ENCODE results near the gene SND1.

The SND1 gene

DNA sequence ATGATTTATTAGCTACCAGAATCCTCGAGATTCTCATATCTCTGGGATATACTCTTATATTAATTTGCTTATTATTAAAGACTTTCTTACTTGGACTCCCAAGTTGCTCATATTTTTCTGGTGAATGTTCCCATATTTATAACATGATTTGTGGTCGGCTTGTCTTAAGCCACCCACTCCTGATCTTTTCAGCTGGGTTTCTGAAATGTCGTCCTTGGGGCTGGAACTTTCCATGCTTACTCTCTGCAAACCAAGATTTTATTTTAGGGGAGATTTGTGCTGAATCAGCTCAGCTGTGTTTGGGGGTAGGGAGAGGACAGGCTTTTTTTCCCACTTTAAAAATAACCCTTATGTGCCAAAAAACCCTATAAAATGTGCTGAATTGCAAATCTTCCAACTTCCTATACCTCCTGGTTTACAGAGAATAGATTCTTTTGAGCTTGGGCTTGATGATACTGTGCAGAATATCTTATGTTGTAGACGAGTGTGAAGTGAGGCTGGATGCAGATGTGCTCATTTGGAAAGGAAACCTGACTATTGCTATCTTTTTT lies 162.1 kb downstream of the SND1 start:
- peaks cover 86% of the 10 kb centered on the region for H3K36me3 Mint-ChIP-seq (ENCODE audit: low read depth)
- no peak for DNase-seq
- H3K4me1 Mint-ChIP-seq (ENCODE audit: low read depth), result peaks cover 65% of the 10 kb centered on the region
- H3K9me3 Mint-ChIP-seq, result no peaks in the 10 kb centered on the region
- no peak overlapping the region for H3K4me3 Mint-ChIP-seq
- no peak overlapping the region for H3K27ac Mint-ChIP-seq
- H3K27me3 Mint-ChIP-seq, result no peaks in the 10 kb centered on the region

DNA sequence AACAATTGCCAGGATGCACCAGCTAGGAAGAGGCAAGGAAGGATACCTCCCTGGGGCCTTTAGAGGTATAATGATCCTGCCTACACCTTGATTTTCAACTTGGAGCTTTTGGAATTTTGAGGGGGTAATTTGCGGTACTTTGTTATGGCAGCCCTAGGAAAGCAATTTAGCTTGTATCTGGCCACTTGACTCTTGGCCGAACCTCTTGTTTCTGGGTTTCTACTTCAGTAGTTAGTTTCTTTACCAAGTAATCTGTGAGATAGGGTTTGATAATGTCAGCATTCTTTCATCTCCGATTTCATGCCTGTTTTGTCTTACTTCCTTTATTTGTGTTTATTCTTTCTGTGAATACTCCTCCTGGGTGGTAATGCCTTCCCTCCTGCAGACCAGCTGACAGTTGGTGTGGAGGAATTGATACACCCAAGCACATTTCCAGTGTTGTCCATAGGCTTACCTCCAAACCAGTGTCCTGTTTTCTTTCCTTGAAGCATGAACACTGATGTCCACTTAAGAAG lies 163.7 kb downstream of the SND1 start:
- Mint-ChIP-seq H3K9me3 (no peaks in the 10 kb centered on the region), H3K27me3 (no peaks in the 10 kb centered on the region), H3K4me1 (ENCODE audit: low read depth) (peaks cover 67% of the 10 kb centered on the region), H3K27ac (no peak overlapping the region), H3K36me3 (ENCODE audit: low read depth) (peaks cover 81% of the 10 kb centered on the region), H3K4me3 (no peak overlapping the region)
- no peak for DNase-seq

DNA sequence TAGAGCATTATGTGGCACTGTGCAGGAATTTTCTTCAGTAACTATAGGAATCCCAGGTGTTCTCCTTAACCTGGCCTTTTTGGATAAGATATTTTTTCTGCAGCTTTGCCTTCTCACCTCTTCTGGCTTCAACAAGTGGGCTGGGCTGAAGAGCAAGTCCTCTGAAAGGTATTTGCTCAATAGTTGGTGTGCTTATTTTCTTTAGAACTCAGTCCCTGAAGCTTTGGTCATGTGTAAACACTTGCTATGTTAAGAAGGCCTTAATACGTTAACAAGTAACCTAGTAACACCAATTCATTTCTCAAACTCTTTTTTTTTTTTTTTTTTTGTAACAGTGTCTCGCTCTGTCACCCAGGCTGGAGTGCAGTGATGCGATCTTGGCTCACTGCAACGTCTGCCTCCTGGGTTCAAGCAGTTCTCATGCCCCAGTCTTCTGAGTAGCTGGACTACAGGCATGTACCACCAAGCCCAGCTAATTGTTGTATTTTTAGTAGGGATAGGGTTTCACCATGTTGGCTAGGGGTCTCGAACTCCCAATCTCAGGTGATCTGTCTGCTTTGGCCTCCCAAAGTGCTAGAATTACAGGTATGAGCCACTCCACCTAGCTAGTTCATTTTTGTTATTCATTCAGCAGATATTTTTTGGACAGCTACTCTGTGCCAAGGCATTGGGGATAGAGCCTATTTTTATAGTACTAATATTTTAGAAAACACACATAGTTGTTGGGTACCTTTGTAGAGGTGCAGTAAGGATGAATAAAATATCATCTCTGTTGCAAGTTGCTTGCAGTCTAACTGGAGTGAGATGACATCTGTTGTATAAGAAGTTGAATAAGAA lies 164.6 kb downstream of the SND1 start:
- no peaks in the 10 kb centered on the region for H3K9me3 Mint-ChIP-seq
- H3K4me1 Mint-ChIP-seq (ENCODE audit: low read depth), result peaks cover 67% of the 10 kb centered on the region
- H3K27me3 Mint-ChIP-seq, result no peaks in the 10 kb centered on the region
- H3K36me3 Mint-ChIP-seq (ENCODE audit: low read depth), result peaks cover 80% of the 10 kb centered on the region
- no peak overlapping the region for H3K4me3 Mint-ChIP-seq
- no peak overlapping the region for H3K27ac Mint-ChIP-seq
- no peak for DNase-seq

DNA sequence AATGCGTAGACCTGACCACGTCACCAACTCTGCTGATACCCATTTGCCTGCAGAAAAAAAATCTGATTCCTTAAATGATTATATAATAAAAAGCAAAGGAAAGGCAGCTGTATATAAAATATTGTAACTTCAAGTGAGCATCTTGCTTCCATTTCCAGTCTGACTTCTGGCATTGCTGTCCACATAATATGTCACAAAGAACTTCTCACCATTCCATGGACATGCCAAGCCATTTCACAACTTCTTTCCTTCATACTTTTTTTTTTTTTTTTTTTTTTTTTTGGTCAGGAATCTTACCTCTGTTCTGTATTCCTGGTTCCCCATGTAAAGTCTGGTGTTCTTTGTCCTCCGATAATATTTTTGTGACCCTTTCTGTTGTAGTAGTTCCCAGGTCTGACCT lies 165.5 kb downstream of the SND1 start:
- DNase-seq, result no peak
- Mint-ChIP-seq H3K9me3 (no peaks in the 10 kb centered on the region), H3K27ac (no peak overlapping the region), H3K4me1 (ENCODE audit: low read depth) (peaks cover 64% of the 10 kb centered on the region), H3K4me3 (no peak overlapping the region), H3K36me3 (ENCODE audit: low read depth) (peaks cover 75% of the 10 kb centered on the region), H3K27me3 (no peaks in the 10 kb centered on the region)

DNA sequence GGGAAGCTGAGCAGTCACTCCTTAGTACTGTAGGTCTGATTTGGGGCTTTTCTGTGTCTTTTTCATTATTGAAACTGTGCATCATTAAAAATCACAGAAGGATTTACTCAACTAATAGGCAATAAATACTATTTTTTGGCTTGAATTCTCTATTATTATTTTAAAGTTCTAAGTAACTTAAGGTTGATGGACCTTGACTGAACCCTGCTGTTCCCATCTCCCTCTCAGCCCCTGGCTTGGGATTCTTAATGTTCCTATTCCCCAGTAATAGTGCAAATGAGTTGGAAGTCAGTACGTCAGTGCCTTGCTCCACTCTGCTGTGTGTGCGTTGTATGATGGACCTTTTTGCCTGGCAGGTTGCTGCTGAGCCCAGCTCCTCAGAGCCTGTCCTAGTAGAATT lies 166.3 kb downstream of the SND1 start:
- H3K27ac Mint-ChIP-seq, result no peak overlapping the region
- no peaks in the 10 kb centered on the region for H3K27me3 Mint-ChIP-seq
- no peaks in the 10 kb centered on the region for H3K9me3 Mint-ChIP-seq
- H3K4me1 Mint-ChIP-seq (ENCODE audit: low read depth), result peaks cover 63% of the 10 kb centered on the region
- H3K4me3 Mint-ChIP-seq, result no peak overlapping the region
- DNase-seq, result no peak
- H3K36me3 Mint-ChIP-seq (ENCODE audit: low read depth), result peaks cover 70% of the 10 kb centered on the region

DNA sequence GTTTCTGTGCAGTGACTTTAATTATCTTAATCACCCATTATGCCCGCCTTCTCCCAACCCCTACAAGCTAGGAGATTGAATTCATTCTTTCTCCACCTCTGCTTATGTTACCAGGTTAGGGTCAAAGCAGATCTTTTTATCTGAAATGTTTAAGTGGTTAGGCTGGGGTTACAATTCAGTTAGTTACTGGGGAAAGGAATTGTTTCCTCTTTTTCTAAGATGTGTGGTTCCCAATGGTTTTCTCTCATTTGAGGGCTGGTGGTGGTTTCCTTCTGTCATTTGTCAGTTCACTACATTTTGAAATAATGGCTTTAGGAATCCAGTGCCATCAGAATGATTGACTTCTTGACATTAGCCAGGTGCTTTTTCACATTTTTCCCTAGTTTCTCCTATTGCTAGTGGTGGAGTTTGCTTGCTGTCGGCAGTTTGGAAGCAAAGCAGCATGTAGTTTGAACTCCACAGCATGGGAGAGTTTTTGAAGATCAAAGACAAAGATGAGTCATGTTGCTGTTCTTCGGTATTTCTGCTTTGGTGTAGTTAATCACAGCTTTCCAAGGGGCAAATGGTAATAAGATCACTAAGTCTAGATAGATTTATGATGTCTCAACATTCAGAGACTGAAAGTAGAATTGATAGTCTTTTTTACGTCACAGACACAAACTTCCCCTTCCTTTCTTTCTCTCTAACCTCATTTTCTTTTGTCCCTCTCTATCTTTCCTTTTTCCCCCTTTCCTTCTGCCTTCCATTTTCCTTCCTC lies 168.2 kb downstream of the SND1 start:
- no peaks in the 10 kb centered on the region for H3K27me3 Mint-ChIP-seq
- no peak for DNase-seq
- peak overlapping the region; percentile 79 for H3K27ac Mint-ChIP-seq
- H3K4me3 Mint-ChIP-seq, result peak overlapping the region; percentile 14
- H3K9me3 Mint-ChIP-seq, result no peaks in the 10 kb centered on the region
- peaks cover 60% of the 10 kb centered on the region for H3K36me3 Mint-ChIP-seq (ENCODE audit: low read depth)
- peaks cover 52% of the 10 kb centered on the region for H3K4me1 Mint-ChIP-seq (ENCODE audit: low read depth)

DNA sequence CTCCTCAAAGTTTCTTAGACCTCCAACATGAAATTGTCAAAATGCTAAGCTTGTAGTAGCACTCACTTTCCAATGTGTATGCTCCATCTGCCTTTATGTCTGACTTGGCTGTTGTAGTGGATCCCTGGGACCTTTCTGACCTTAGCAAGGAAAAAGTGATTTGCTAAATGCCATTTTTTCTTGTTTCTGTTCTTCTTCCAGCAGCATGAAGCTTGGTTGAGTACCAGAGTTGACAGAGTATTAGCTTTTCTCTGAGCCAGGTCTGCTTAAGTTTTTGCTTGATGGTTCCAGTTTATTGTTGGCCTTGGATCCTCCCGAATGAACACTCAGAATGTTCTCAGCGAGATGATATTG lies 168.7 kb downstream of the SND1 start:
- H3K4me1 Mint-ChIP-seq (ENCODE audit: low read depth), result peaks cover 48% of the 10 kb centered on the region
- H3K4me3 Mint-ChIP-seq, result peak overlapping the region; percentile 14
- no peaks in the 10 kb centered on the region for H3K9me3 Mint-ChIP-seq
- H3K36me3 Mint-ChIP-seq (ENCODE audit: low read depth), result peaks cover 55% of the 10 kb centered on the region
- no peaks in the 10 kb centered on the region for H3K27me3 Mint-ChIP-seq
- H3K27ac Mint-ChIP-seq, result peak overlapping the region; percentile 79
- DNase-seq, result no peak

DNA sequence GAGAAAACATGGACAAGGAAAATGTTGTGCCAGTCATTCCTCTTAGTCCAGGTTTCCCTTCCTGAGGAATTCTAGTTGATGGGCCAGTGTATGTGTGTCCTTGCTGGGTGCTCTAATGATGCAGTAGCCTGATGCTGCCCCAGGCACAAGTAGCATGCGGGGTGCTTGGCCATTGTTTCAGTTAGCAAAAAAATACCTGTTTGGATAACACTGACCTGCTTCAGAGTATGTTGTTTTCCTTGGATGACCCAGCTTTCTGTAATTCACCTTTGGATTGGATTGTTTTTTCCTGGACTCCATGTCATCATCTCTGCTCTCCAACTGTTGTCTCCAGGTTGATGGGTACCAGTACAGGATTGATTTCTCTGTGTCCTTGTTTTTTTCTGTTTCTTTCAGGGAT lies 169.2 kb downstream of the SND1 start:
- Mint-ChIP-seq H3K27me3 (no peaks in the 10 kb centered on the region), H3K27ac (peak overlapping the region; percentile 79), H3K4me1 (ENCODE audit: low read depth) (peaks cover 44% of the 10 kb centered on the region), H3K9me3 (no peaks in the 10 kb centered on the region), H3K36me3 (ENCODE audit: low read depth) (peaks cover 51% of the 10 kb centered on the region), H3K4me3 (peak overlapping the region; percentile 14)
- DNase-seq, result no peak

DNA sequence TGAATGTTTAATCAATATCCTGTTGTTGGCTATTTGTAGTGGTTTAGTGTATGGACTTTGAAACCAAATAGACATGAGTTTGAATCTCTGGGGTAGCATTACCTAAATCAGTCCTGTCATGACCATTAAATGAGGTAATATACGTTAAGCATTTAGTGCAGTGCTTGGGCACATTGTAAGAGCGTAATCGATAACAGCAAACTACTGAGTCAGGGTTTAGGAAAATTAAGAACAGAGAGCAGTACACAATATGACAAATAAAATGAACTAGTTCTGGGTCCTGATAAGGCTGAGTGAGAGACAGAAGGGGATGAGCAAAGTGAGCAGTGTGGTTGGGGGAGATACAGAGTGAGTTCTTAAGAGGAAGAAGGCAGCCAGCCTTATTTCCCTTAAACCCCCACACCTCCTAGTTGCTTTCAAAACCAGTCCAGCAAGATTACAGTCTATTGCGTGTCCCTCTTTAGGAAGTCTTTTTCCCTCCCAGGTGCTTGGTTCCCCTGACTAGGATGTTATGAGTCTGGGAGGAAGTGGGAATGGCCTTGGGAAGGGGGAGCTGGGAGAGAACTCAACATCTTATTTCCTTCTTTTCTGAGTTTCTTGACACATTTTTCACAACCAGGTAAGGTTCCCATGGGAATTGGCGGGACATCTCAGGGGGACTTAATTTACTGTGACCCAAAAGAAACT lies 171.0 kb downstream of the SND1 start:
- Mint-ChIP-seq H3K36me3 (ENCODE audit: low read depth) (peaks cover 38% of the 10 kb centered on the region), H3K27ac (peak overlapping the region; percentile 19), H3K27me3 (no peaks in the 10 kb centered on the region), H3K4me3 (no peak overlapping the region), H3K4me1 (ENCODE audit: low read depth) (peaks cover 39% of the 10 kb centered on the region), H3K9me3 (no peaks in the 10 kb centered on the region)
- no peak for DNase-seq

DNA sequence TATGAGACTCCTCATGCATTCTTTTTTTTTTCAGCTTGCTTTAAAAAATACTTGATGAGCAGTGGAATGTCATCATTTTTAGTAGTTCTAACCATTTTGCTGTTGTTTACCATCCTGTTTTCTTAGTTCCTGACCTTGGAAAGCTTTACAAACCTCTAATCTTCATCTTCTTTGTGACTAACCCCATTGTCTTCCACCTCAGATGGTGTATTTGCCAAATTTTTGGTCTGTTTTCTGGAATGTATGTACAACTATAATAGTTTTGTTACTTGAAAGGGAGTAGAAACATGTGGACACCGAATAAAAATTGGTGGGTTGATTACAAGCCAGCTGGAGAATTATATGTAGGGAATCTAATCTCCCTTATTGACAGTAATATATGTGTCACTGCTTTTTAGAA lies 172.7 kb downstream of the SND1 start:
- no peaks in the 10 kb centered on the region for H3K9me3 Mint-ChIP-seq
- H3K27me3 Mint-ChIP-seq, result no peaks in the 10 kb centered on the region
- no peak overlapping the region for H3K4me3 Mint-ChIP-seq
- H3K4me1 Mint-ChIP-seq (ENCODE audit: low read depth), result peaks cover 26% of the 10 kb centered on the region
- H3K36me3 Mint-ChIP-seq (ENCODE audit: low read depth), result peaks cover 36% of the 10 kb centered on the region
- DNase-seq, result no peak
- H3K27ac Mint-ChIP-seq, result no peak overlapping the region

DNA sequence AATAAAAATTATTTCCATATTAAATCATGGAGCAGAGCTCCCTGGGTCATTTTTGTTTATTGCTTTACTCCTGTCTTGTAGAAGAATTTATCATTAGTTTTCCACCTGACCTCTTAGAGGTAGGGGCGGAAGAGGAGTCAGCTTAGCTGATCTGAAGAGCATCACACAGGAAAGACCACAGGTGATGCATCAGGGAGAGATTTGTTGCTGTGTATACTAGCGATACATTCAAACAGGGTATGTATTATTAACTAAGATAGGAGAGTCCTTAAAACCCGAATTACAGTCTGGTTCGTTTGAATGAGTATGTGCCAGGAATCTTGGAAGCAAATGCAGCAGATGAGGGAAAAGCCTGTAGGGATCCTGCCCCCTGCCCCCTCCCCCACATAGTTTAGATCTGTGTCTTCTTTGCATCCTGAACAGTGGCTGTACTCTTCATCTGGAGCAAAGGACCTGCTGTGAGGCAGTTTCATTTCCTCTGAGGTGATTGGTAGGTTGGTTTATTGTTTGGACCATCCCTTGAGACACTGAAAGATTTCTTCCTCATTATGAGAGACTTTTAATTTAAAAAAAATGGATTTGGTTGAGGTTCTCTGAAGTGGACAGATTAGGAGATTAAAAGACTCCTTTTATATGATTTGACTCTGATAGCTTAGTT lies 177.0 kb downstream of the SND1 start:
- Mint-ChIP-seq H3K4me1 (ENCODE audit: low read depth) (peaks cover 2% of the 10 kb centered on the region), H3K9me3 (no peaks in the 10 kb centered on the region), H3K4me3 (no peak overlapping the region), H3K27ac (no peak overlapping the region), H3K27me3 (no peaks in the 10 kb centered on the region), H3K36me3 (ENCODE audit: low read depth) (peaks cover 54% of the 10 kb centered on the region)
- no peak for DNase-seq

DNA sequence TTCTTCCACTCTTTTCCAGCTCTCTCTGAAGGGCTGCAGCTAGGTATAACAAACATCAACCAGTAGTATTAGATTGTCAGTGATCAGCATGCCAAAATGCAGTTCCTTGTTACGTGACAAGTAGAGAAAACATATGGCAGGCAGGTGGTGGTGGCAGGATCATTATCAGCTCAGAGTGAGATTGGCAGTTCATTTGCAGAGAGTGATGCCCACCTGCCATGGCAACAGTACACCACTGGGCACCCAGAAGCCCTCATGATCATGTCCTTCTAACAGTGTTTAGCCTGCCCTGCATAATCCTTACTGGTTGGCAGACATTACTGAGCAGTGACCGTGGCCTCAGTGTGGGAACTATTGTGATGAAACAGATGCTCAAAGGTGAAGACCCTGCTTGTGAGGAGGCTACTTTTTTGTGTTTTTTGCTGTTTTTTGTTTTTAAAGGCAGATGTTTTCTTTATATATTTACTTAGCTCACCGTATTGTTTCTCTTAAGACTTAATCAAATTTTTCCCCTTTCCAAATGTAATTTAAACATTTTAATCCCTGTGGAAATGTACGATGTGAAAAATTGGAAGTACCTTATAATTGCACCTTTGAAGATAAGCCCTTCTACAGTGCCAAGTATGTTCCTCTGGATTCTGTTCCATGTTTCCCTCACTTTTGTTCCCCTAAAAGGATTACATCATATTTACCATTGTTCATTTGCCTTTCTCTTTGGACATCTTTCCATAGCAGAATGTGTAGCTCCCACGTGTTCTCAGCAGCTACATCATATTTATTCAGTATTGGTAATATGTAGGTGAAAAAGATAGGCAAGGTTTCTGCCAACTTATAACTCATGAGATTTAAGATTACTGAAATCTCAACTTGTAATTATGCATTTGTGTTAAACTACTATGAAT lies 179.6 kb downstream of the SND1 start:
- DNase-seq, result no peak
- H3K4me1 Mint-ChIP-seq (ENCODE audit: low read depth), result peaks cover 2% of the 10 kb centered on the region
- H3K9me3 Mint-ChIP-seq, result peaks cover 12% of the 10 kb centered on the region
- no peaks in the 10 kb centered on the region for H3K27me3 Mint-ChIP-seq
- peak overlapping the region; percentile 8 for H3K27ac Mint-ChIP-seq
- H3K36me3 Mint-ChIP-seq (ENCODE audit: low read depth), result peaks cover 71% of the 10 kb centered on the region
- H3K4me3 Mint-ChIP-seq, result no peak overlapping the region

DNA sequence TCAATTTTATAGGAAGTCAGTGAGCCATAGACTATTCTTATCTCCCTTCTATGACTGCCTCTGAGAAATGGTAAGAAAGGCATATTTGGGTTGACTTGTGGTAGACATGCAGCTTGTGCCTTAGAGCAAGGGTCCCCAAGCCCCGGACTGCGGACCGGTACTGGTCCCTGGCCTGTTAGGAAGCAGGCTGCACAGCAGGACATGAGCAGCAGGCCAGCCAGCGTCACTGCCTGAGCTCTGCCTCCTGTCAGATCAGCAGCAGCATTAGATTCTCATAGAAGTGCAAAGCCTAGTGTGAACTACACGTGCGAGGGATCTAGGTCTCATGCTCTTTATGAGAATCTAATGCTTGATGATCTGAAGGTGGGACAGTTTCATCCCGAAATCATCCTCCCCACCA lies 180.6 kb downstream of the SND1 start:
- peaks cover 2% of the 10 kb centered on the region for H3K4me1 Mint-ChIP-seq (ENCODE audit: low read depth)
- peaks cover 14% of the 10 kb centered on the region for H3K9me3 Mint-ChIP-seq
- no peak overlapping the region for H3K27ac Mint-ChIP-seq
- DNase-seq, result no peak
- H3K36me3 Mint-ChIP-seq (ENCODE audit: low read depth), result peaks cover 78% of the 10 kb centered on the region
- H3K4me3 Mint-ChIP-seq, result no peak overlapping the region
- H3K27me3 Mint-ChIP-seq, result no peaks in the 10 kb centered on the region
